NCI-H82 (cell line): ENCODE data around the gene AOPEP.

Experiments used
- DNase-seq: peaks from one replicate; lab custom pipeline; 2025; lab: John Stamatoyannopoulos, UW

AOPEP gene

GRCh38 chr9:94717761-94718160 is 8.7 kb upstream of the AOPEP start:
- DNase-seq = no peak

GRCh38 chr9:94718936-94719335 is 7.6 kb upstream of the AOPEP start:
- DNase-seq = no peak

GRCh38 chr9:94719878-94720277 is 6.6 kb upstream of the AOPEP start:
- no peak for DNase-seq

GRCh38 chr9:94720846-94721549 is 5.5 kb upstream of the AOPEP start:
- no peak for DNase-seq

- DNase-seq = no peak
Measured at GRCh38 chr9:94721754-94722153, 4.7 kb upstream of the AOPEP start.

- no peak for DNase-seq
Measured at GRCh38 chr9:94725293-94725692, 1.2 kb upstream of the AOPEP start.

GRCh38 chr9:94728719-94729118 is 2.2 kb downstream of the AOPEP start:
- DNase-seq = no peak

GRCh38 chr9:94729199-94729598 is 2.7 kb downstream of the AOPEP start:
- no peak for DNase-seq

- DNase-seq = no peak
Measured at GRCh38 chr9:94734054-94734754, 7.7 kb downstream of the AOPEP start.

GRCh38 chr9:94736759-94737158 is 10.3 kb downstream of the AOPEP start:
- DNase-seq = no peak

GRCh38 chr9:94740145-94740840 is 13.8 kb downstream of the AOPEP start:
- DNase-seq = no peak

GRCh38 chr9:94741866-94742265 is 15.4 kb downstream of the AOPEP start:
- no peak for DNase-seq

GRCh38 chr9:94743035-94743954 is 16.8 kb downstream of the AOPEP start:
- DNase-seq = no peak

GRCh38 chr9:94745806-94746540 is 19.5 kb downstream of the AOPEP start:
- DNase-seq = no peak

- no peak for DNase-seq
Measured at GRCh38 chr9:94746541-94747370, 20.3 kb downstream of the AOPEP start.

GRCh38 chr9:94754976-94755475 is 28.5 kb downstream of the AOPEP start:
- DNase-seq = no peak

- DNase-seq = no peak
Measured at GRCh38 chr9:94757158-94757557, 30.7 kb downstream of the AOPEP start.

- no peak for DNase-seq
Measured at GRCh38 chr9:94758031-94758430, 31.5 kb downstream of the AOPEP start.

- no peak for DNase-seq
Measured at GRCh38 chr9:94758880-94759279, 32.4 kb downstream of the AOPEP start.

- no peak for DNase-seq
Measured at GRCh38 chr9:94760010-94760409, 33.5 kb downstream of the AOPEP start.
